ENCODE results near the gene AP1S1. TPM values are rescaled to one million over a fixed set of nuclear protein-coding genes. Genes with fewer than 3 reads are reported as not detected.

AP1S1 gene
- total and polyA plus RNA-seq, 9 of the 15 experiments (the other 6 are each of a cell fraction or from before 2014, with no cell fraction given), result 4.4 to 149 (median 89.4) TPM

DNA sequence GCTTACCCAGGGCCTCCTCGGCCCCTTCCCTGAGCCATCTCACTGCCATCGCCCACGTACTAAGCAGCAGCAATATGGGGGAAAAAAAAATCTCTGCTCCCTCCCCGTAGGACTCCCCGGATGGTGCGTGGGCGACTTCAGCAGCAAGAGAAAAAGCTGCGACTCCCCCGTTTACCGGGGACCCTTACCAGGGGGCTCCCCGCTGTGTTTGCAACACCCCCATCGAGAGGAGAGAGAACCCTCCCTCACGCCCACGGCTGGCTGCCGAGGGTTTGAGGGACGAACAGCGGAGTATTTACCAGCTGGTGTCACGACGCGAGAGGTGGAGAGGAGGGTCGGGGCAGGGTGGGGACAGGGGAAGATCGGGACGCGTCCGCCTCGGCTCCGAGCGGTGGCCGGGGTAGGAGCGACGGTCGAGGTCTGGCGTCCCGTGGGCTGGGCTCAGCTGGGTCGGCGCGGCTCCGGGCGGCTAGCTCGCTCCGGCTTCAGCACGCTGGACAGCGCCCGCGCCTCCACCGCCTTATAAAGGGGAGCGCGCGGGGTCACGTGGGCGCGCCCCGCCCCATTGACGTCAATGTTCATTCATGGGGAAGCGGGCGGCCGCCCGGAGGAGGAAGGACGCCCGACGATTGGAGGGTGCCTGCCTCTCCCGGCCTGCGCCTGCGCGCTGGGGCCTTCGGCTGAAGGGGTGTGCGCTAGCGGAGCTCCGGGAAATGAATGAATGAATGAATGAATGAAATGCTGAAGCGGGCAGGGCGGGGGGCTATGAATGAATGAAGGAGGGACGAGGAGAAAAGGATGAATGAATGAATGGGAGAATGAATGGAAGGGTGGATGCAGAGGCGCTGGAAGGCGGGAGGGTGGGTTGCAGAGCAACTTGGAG, 11.0 kb downstream of the AP1S1 start, which contains the start of gene VGF:
Gene VGF, minus strand, starts transcription at position 495 of the 883 bp plus-strand sequence. CDS start 726 bp downstream, outside the sequence.
- H3K27ac ChIP-seq (ENCODE audit: extremely low read depth, low read depth, low read length), result no peak within 1 kb of the TSS
- H2AFZ ChIP-seq (ENCODE audit: low read depth, low read length), result peak within 1 kb of the TSS; percentile 70
- DNase-seq (ENCODE audit: extremely low read depth in 1 of 4, low spot score in 3 of 4), result peak; percentile 97 to 99 (median 98)
- H3K4me1 ChIP-seq (replicated peaks in 1 of 2; ENCODE audit: control insufficient read depth in 2 of 2, insufficient read depth in 2 of 2, low read length in 2 of 2), result peaks cover 36 to 67% of the 10 kb centered on the region in 2 experiments
- peaks cover 5 to 20% of the 10 kb centered on the region in 2 experiments; a peak in 2 of 5 replicates for H3K27me3 ChIP-seq (ENCODE audit: control insufficient read depth in 2 of 2, insufficient read depth in 2 of 2, low read length in 2 of 2)
- H3K36me3 ChIP-seq (ENCODE audit: control insufficient read depth, insufficient read depth, low read length), result peaks cover 4% of the 10 kb centered on the region; the same call in 1 of the 3 replicates
- 3% methylated on average over 59 of the region's 74 CpGs for WGBS (ENCODE audit: insufficient coverage, low coverage, missing lambda C conversion rate)
- peak within 1 kb of the TSS in 1 of 2 experiments; percentile 85; a peak in 2 of 4 replicates for H3K9ac ChIP-seq (ENCODE audit: insufficient read depth in 1 of 2, low read depth in 2 of 2, low read length in 2 of 2)
- peak; percentile 88 for ATAC-seq
- intact Hi-C loops (cut with micrococcal nuclease) (loop anchor here (1.0 kb wide), 1 partner anchor 9 kb away; no protein-coding TSS in a partner anchor), in situ Hi-C loops (cut with MboI) (no loop called here)
- BruUV-seq (replicated peaks), result no TSS peak
- ChIA-PET POLR2A (interaction anchor here (0.7 to 1.4 kb wide), 4 partner anchors 9 to 1866 kb away, joined by 3 to 5 read pairs (median 4); partner anchors contain the start of gene MEPCE), CTCF (ENCODE audit: low intra/inter-chr PET ratio) (interaction anchor here (0.6 kb wide), 1 partner anchor 70 kb away, joined by 7 read pairs; no protein-coding TSS in a partner anchor)
- FAIRE-seq, result peak; percentile 91
- H4K20me1 ChIP-seq (replicated peaks; ENCODE audit: control insufficient read depth, insufficient read depth, low read length), result peaks cover 23% of the 10 kb centered on the region
- peaks cover 6% of the 10 kb centered on the region for H3K9me1 ChIP-seq (ENCODE audit: control insufficient read depth, insufficient read depth, low read length)
- no peaks in the 10 kb centered on the region for H3K79me2 ChIP-seq (ENCODE audit: control insufficient read depth, insufficient read depth, low read length)
- no peaks in the 10 kb centered on the region for H3K9me3 ChIP-seq (replicated peaks; ENCODE audit: control insufficient read depth, insufficient read depth, low read depth, low read length)
- peak within 1 kb of the TSS; percentile 72 for H3K4me2 ChIP-seq (ENCODE audit: insufficient read depth, low read length)
- H3K4me3 ChIP-seq, result peak within 1 kb of the TSS; percentile 35
- TF ChIP-seq GABPB1 (CRISPR knock-in tag; IDR thresholded peaks at IDR 0.05), result peak; percentile 90
- TF ChIP-seq NRF1 (conservative IDR thresholded peaks at IDR 0.05 in 1 of 2, IDR thresholded peaks at IDR 0.05 in 1 of 2), result peak; percentile 99
- TF ChIP-seq ZNF584 (CRISPR knock-in tag; IDR thresholded peaks at IDR 0.05; ENCODE audit: low read depth), result peak; percentile 83; the same call in 1 of the 2 replicates
- TF ChIP-seq TCF7 (IDR thresholded peaks at IDR 0.05; ENCODE audit: borderline replicate concordance), result peak; percentile 22; the same call in 1 of the 2 replicates
- TF ChIP-seq, protein P1, sequence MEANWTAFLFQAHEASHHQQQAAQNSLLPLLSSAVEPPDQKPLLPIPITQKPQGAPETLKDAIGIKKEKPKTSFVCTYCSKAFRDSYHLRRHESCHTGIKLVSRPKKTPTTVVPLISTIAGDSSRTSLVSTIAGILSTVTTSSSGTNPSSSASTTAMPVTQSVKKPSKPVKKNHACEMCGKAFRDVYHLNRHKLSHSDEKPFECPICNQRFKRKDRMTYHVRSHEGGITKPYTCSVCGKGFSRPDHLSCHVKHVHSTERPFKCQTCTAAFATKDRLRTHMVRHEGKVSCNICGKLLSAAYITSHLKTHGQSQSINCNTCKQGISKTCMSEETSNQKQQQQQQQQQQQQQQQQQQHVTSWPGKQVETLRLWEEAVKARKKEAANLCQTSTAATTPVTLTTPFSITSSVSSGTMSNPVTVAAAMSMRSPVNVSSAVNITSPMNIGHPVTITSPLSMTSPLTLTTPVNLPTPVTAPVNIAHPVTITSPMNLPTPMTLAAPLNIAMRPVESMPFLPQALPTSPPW (CRISPR knock-in tag; IDR thresholded peaks at IDR 0.05), result peak; percentile 83
- no peak for TF ChIP-seq POLR3A (IDR thresholded peaks at IDR 0.05; ENCODE audit: borderline replicate concordance, extremely low read depth, insufficient read depth, insufficient read length)
- TF ChIP-seq DNMT1 (IDR thresholded peaks at IDR 0.05), result no peak
- TF ChIP-seq GATA2 (CRISPR knock-in tag; IDR thresholded peaks at IDR 0.05), result 0 out of 2 replicates have a peak, but pooled peaks have one; percentile 21
- no peak for TF ChIP-seq ZBTB17 (CRISPR knock-in tag; IDR thresholded peaks at IDR 0.05)
- peak; percentile 47; the same call in 1 of the 2 replicates for TF ChIP-seq POLR2G (IDR thresholded peaks at IDR 0.05; ENCODE audit: low read depth, low read length)
- peak; percentile 91 for TF ChIP-seq ETS1 (conservative IDR thresholded peaks at IDR 0.05; ENCODE audit: control insufficient read depth, low read depth, low read length)
- TF ChIP-seq ETV6 (IDR thresholded peaks at IDR 0.05; ENCODE audit: borderline replicate concordance in 1 of 2, low read depth in 2 of 2, low read length in 1 of 2), result no peak
- TF ChIP-seq ETV6 (CRISPR knock-in tag; IDR thresholded peaks at IDR 0.05; ENCODE audit: borderline replicate concordance), result peak; percentile 84; the same call in 1 of the 2 replicates
- TF ChIP-seq ARNT (IDR thresholded peaks at IDR 0.05), result no peak
- no peak for TF ChIP-seq PCBP2 (IDR thresholded peaks at IDR 0.05; ENCODE audit: low read depth, low read length, poor library complexity, severe bottlenecking)
